PC-3 (cell line): Measurements from ENCODE around the gene SEL1L.

Source experiments
- CTCF ChIP-seq: fragments of 300-600 bp; sonication (generic); conservative IDR thresholded peaks from 2 replicates; pipeline ENCODE4 v1.5.1; 2017; ENCODE audit warnings: antibody characterized with exemption, low read depth, mild to moderate bottlenecking, low read length
- EZH2phosphoT487 ChIP-seq: fragments of 300-600 bp; sonication (generic); IDR thresholded peaks from 2 replicates; pipeline ENCODE4 v1.6.1; 2018; ENCODE audit warnings: mild to moderate bottlenecking, antibody characterized with exemption, low read length, borderline replicate concordance

- TF ChIP-seq CTCF (no peak), EZH2phosphoT487 (no peak)
Observed at GRCh38 chr14:81473456-81474147, 60.1 kb downstream of the SEL1L start.
